Peyer's patch (tissue), 4 donors: ENCODE data around the gene SEM1.

ENCODE experiments used
- POLR2A ChIP-seq, 2 donors: fragments of 450-650 bp; IDR thresholded peaks; one replicate each; pipeline ENCODE4 v1.5.1; 2017; ENCODE audit warnings: antibody characterized with exemption in 2 of 2, mild to moderate bottlenecking in 2 of 2, moderate library complexity in 2 of 2
- TF ChIP-seq, protein P1 (sequence below), 6 experiments: fragments of 450-650 bp in 4 of 6; fragments of 200-600 bp in 2 of 6; sonication (generic) in 1 of 6; IDR thresholded peaks; one replicate each; pipeline ENCODE4 v1.5.1; 2017 to 2019; ENCODE audit warnings: antibody characterized with exemption in 6 of 6, mild to moderate bottlenecking in 3 of 6, moderate library complexity in 1 of 6

DNA sequence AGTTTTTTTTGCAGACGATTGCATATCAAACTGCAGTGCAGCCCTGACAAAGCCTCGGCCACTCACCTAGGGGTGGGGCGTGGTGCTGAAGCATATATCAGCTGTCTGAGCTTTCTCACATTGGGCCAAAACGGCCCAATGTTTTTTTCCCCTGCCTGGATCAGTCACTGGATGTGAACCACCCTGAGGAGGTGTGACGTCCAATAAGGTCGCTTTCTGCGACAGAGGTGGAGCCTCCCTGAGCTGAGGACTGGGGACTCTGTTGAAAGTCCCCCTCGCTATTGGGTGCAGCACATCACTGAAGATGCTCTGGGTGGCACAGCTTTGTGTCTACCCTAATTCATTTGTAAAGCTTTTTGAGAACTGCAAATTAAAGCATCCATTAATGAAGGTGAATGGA is 60.9 kb downstream of the SEM1 start:
- no peak for TF ChIP-seq POLR2A (IDR thresholded peaks at IDR 0.05)
- TF ChIP-seq, protein P1, sequence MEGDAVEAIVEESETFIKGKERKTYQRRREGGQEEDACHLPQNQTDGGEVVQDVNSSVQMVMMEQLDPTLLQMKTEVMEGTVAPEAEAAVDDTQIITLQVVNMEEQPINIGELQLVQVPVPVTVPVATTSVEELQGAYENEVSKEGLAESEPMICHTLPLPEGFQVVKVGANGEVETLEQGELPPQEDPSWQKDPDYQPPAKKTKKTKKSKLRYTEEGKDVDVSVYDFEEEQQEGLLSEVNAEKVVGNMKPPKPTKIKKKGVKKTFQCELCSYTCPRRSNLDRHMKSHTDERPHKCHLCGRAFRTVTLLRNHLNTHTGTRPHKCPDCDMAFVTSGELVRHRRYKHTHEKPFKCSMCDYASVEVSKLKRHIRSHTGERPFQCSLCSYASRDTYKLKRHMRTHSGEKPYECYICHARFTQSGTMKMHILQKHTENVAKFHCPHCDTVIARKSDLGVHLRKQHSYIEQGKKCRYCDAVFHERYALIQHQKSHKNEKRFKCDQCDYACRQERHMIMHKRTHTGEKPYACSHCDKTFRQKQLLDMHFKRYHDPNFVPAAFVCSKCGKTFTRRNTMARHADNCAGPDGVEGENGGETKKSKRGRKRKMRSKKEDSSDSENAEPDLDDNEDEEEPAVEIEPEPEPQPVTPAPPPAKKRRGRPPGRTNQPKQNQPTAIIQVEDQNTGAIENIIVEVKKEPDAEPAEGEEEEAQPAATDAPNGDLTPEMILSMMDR (IDR thresholded peaks at IDR 0.05) = no peak
